Measurements from ENCODE around the gene S100A3.
"Not testable (repeated sequence)": the region's sequence is repeated elsewhere in the genome, so short reads cannot be mapped to it uniquely, and the experiment has no call there.

The S100A3 gene

DNA sequence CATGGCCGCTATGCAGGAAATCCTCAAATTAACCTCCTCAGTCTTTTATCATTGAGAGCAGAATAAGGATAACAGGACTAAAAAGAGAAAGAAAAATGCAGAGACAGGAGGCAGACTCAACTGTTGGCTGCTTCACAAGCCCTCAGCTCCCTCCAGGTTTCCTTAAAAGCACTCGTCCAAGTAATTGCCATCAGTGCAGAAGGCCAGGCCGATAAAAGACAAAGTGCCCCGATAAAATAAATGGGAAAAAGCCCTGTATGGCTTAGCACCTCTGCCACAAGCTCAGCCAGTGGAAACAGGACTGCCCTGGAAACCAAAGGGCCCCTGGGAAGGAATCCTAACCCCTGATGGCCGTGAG lies 21.4 kb downstream of the S100A3 start:
- H3K4me3 ChIP-seq (ENCODE audit: control insufficient read depth, low read depth, low read length), result no peak overlapping the region
- no peak for DNase-seq (ENCODE audit: low read depth)
- TF ChIP-seq, protein P1, sequence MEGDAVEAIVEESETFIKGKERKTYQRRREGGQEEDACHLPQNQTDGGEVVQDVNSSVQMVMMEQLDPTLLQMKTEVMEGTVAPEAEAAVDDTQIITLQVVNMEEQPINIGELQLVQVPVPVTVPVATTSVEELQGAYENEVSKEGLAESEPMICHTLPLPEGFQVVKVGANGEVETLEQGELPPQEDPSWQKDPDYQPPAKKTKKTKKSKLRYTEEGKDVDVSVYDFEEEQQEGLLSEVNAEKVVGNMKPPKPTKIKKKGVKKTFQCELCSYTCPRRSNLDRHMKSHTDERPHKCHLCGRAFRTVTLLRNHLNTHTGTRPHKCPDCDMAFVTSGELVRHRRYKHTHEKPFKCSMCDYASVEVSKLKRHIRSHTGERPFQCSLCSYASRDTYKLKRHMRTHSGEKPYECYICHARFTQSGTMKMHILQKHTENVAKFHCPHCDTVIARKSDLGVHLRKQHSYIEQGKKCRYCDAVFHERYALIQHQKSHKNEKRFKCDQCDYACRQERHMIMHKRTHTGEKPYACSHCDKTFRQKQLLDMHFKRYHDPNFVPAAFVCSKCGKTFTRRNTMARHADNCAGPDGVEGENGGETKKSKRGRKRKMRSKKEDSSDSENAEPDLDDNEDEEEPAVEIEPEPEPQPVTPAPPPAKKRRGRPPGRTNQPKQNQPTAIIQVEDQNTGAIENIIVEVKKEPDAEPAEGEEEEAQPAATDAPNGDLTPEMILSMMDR (conservative IDR thresholded peaks at IDR 0.05; ENCODE audit: control insufficient read depth, insufficient read depth, low read depth, low read length), result no peak

DNA sequence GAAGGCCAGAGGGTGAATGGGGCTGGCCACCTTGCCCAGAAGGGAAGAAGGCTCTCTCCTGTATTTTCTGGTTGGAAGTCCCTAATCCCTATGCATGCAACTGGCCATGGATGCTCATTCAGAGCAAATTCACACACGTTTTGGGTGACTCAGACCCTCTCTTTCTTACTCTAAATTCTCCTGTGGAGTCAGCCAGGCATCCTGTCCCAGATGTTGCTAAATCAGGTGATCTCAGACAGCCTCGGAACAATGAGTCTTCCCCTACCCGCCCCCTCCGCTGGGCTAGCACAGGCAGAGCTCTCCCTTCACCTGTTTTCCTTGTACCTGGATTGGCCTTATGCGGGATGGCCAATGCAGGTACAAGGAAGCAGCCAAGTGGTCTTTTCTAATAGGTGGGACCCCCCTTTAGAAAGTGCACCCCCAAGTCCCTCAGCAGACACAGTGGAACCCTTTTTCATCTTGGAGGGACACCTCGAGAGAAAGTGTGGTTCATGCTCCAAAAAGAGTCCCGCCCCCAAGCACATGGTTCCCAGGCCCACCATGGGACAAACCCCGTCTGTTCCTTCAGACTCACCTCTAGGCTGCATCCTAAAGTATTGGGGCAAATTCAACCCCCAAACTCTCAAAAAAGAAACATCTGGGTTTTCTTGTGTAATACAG lies 21.9 kb downstream of the S100A3 start:
- DNase-seq (ENCODE audit: low read depth), result peak; percentile 79
- H3K4me3 ChIP-seq (ENCODE audit: control insufficient read depth, low read depth, low read length), result no peak overlapping the region
- TF ChIP-seq, protein P1 (conservative IDR thresholded peaks at IDR 0.05; ENCODE audit: control insufficient read depth, insufficient read depth, low read depth, low read length), result no peak

DNA sequence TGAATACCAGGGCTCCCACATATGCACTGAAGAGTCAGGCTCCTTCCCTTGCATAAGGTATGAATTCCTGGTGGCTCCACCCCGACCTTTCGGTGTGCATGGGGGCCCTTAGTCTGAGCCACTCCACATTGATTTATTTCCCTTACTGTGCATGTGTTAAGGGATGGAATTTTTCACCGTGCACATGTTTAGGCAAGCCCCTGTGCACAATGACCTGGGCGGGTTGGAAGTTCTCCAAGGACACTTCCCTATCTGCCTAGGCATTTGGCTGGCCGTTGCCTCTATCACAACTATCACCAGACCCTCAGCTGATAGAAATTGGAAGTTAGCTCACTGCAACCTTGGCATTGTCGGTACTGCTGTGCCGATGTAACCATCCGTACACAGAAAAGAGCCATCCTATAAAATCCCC lies 22.9 kb downstream of the S100A3 start:
- TF ChIP-seq, protein P1 (conservative IDR thresholded peaks at IDR 0.05; ENCODE audit: control insufficient read depth, insufficient read depth, low read depth, low read length), result no peak
- no peak for DNase-seq (ENCODE audit: low read depth)
- no peak overlapping the region for H3K4me3 ChIP-seq (ENCODE audit: control insufficient read depth, low read depth, low read length)

DNA sequence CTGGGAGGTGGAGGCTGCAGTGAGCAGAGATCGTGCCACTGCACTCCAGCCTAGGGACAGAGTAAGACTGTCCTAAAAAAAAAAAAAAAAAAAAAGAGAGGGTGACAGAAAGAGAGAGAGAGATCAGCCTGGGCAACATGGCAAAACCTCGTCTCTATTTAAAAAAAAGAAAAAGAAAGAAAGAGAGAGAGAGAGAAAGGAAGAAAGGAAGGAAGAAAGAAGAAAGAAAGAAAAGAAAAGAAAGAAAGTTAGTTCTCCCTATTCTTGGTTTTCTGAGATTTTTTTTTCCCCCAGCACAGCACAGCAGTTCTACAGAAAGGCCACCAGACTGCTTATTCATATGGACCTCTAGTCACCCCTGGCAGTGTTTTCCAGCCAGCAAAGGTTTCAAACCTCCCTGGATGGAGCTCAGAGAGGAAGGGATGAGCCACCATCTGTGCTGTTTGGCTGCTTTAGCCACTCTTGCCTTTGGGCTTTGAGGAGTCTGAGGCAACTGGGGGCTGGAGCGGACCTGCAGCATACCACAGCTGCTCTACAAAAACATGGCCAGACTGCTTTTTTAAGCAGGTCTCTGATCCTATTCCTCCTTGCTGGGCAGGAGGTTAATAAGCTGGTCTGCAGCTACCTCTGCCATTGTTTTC lies 23.9 kb downstream of the S100A3 start:
- TF ChIP-seq, protein P1 (conservative IDR thresholded peaks at IDR 0.05; ENCODE audit: control insufficient read depth, insufficient read depth, low read depth, low read length), result no peak
- no peak overlapping the region for H3K4me3 ChIP-seq (ENCODE audit: control insufficient read depth, low read depth, low read length)
- DNase-seq (ENCODE audit: low read depth), result peak; percentile 68

DNA sequence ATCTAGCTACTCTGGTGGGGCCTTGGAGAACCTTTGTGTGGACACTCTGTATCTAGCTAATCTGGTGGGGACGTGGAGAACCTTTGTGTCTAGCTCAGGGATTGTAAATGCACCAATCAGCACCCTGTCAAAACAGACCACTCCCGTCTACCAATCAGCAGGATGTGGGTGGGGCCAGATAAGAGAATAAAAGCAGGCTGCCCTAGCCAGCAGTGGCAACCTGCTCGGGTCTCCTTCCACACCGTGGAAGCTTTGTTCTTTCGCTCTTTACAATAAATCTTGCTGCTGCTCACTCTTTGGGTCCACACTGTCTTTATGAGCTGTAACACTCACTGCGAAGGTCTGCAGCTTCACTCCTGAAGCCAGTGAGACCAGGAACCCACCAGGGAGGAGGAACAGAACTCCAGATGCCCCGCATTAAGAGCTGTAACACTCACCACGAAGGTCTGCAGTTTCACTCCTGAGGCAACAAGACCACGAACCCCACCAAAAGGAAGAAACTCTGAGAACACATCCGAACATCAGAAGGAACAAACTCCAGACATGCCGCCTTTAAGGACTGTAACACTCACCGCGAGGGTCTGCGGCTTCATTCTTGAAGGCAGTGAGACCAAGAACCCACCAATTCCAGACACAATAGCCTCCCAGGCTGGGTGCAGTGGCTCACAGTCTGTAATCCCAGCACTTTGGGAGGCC lies 26.6 kb downstream of the S100A3 start:
- H3K4me3 ChIP-seq (ENCODE audit: control insufficient read depth, low read depth, low read length); DNase-seq (ENCODE audit: low read depth): not testable (repeated sequence)

DNA sequence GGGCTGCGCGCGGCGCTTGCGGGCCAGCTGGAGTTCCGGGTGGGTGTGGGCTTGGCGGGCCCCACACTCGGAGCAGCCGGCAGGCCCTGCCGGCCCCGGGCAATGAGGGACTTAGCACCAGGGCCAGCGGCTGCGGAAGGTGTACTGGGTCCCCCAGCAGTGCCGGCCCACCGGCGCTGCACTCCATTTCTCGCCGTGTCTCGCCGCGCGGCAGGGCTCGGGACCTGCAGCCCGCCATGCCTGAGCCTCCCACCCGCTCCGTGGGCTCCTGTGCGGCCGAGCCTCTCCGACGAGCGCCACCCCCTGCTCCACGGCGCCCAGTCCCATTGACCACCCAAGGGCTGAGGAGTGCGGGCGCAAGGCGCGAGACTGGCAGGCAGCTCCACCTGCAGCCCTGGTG lies 27.2 kb downstream of the S100A3 start:
- not testable (repeated sequence) for H3K4me3 ChIP-seq (ENCODE audit: control insufficient read depth, low read depth, low read length); DNase-seq (ENCODE audit: low read depth)

DNA sequence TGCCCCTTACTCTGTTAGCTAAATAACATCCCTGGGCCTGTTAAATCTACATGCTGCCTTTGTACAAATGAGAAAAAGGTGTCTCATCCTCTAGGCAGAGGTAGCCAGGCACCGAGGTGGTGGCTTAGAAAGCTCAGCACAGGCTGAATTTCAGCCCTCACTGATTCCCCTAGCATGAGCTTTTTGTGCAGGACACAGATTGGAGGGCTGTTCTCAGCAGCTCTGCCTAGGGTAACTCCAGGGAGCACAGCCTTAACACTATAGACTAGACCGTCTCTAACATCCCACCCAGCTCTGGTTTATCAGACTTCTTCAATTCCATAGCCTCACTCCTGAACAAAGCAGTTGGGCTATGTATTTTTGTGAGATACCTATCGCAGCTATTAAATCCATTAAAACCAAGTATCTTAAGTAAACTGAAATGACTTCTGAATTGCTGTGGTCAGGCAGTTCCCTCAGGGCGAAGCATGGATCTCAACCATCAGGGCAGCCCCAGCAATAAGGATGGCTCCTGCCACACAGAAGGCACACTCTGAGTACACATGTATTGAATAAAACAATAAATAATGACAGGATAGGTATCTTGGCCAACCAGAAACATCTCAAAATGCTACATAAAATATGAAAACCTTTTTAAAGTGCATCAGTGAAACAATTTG lies 28.1 kb downstream of the S100A3 start:
- DNase-seq (ENCODE audit: low read depth), result no peak
- no peak overlapping the region for H3K4me3 ChIP-seq (ENCODE audit: control insufficient read depth, low read depth, low read length)
- TF ChIP-seq, protein P1 (conservative IDR thresholded peaks at IDR 0.05; ENCODE audit: control insufficient read depth, insufficient read depth, low read depth, low read length), result no peak

DNA sequence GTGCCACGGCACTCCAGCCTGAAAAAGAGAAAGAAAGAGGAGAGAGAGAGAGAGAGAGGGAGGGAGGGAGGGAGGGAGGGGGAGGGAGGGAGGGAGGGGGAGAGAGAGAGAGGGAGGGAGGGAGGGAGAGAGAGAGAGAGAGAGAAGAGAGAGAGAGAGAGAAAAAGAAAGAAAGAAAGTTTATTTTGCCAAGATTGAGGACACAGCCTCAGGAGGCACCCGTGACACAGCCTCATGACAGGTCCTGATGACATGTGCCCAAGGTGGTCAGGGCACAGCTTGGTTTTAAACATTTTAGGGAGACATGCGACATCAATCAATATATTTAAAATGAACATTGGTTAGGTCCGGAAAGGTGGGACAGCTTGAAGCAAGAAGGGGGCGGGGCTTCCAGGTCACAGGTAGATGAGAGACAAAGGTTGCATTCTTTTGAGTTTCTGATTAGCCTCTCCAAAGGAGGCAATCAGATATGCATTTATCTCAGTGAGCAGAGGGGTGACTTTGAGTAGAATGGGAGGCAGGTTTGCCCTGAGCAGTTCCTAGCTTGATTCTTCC lies 28.8 kb downstream of the S100A3 start:
- not testable (repeated sequence) for DNase-seq (ENCODE audit: low read depth); H3K4me3 ChIP-seq (ENCODE audit: control insufficient read depth, low read depth, low read length)
